CD14-positive monocyte (primary cell): ENCODE measurements around the gene ANAPC10. TPM values are rescaled to one million over a fixed set of nuclear protein-coding genes. Genes with fewer than 3 reads are reported as not detected.

Experiments
- DNase-seq, 3 donors: peaks; one replicate each; pipeline ENCODE4 v3.0.0-alpha.2; 2011 to 2022
- H2AFZ ChIP-seq: 2 replicates; pipeline ENCODE4 v1.6.0; 2012; ENCODE audit warnings: mild to moderate bottlenecking, low read depth, low read length, inconsistent platforms; ENCODE audit not compliant: insufficient read depth, poor library complexity, severe bottlenecking
- H3K27ac ChIP-seq, 2 donors: 1 replicate in 1 of 2; 2 replicates in 1 of 2; pipeline ENCODE4 v1.5.1; 2012 to 2013; ENCODE audit warnings: low read length in 2 of 2, control low read depth in 1 of 2, inconsistent platforms in 1 of 2, low read depth in 1 of 2, mild to moderate bottlenecking in 1 of 2
- H3K27me3 ChIP-seq, 2 donors: one replicate each; pipeline versions ENCODE4 v1.6.0 to v1.6.1; 2011 to 2013; ENCODE audit warnings: low read length in 2 of 2; ENCODE audit not compliant: control insufficient read depth in 2 of 2, insufficient read depth in 2 of 2
- H3K36me3 ChIP-seq, 2 donors: replicated peaks in 1 of 2; 1 replicate in 1 of 2; 2 replicates in 1 of 2; pipeline versions ENCODE4 v1.5.1 to v1.6.1; 2012 to 2013; ENCODE audit warnings: low read length in 2 of 2, control low read depth in 1 of 2, inconsistent platforms in 1 of 2, mild to moderate bottlenecking in 1 of 2; ENCODE audit not compliant: insufficient read depth in 2 of 2, control insufficient read depth in 1 of 2
- H3K4me1 ChIP-seq, 2 donors: 1 replicate in 1 of 2; 2 replicates in 1 of 2; pipeline versions ENCODE4 v1.5.1 to v1.6.1; 2012 to 2013; ENCODE audit warnings: low read length in 2 of 2, control low read depth in 1 of 2, inconsistent platforms in 1 of 2, mild to moderate bottlenecking in 1 of 2, moderate library complexity in 1 of 2; ENCODE audit not compliant: insufficient read depth in 2 of 2, control insufficient read depth in 1 of 2
- H3K4me2 ChIP-seq: replicated peaks from 2 replicates; pipeline ENCODE3; 2012; ENCODE audit warnings: low read length, moderate library complexity, mild to moderate bottlenecking; ENCODE audit not compliant: poor library complexity, severe bottlenecking; ENCODE audit errors: extremely low read depth
- H3K4me3 ChIP-seq, 3 experiments: fragments of 200-600 bp in 1 of 3; sonication (generic) in 1 of 3; replicated peaks in 1 of 3; 1 replicate in 2 of 3; 2 replicates in 1 of 3; pipeline ENCODE4 v1.5.1; 2011 to 2013; ENCODE audit warnings: low read length in 3 of 3, mild to moderate bottlenecking in 3 of 3, control low read depth in 2 of 3, low read depth in 2 of 3, inconsistent platforms in 1 of 3, moderate library complexity in 1 of 3
- H3K79me2 ChIP-seq: 2 replicates; pipeline ENCODE4 v1.6.0; 2012; ENCODE audit warnings: mild to moderate bottlenecking, control low read depth, inconsistent platforms, low read length, moderate library complexity; ENCODE audit not compliant: insufficient read depth
- H3K9ac ChIP-seq: 2 replicates; pipeline ENCODE4 v1.6.0; 2017; ENCODE audit warnings: low read length, mild to moderate bottlenecking; ENCODE audit not compliant: insufficient read depth, poor library complexity, severe bottlenecking
- H3K9me3 ChIP-seq, 2 donors: replicated peaks in 1 of 2; 1 replicate in 1 of 2; 2 replicates in 1 of 2; pipeline versions ENCODE4 v1.5.1 to v1.6.1; 2012 to 2013; ENCODE audit warnings: low read length in 2 of 2, control low read depth in 1 of 2; ENCODE audit not compliant: control insufficient read depth in 1 of 2, insufficient read depth in 1 of 2
- H4K20me1 ChIP-seq: 2 replicates; pipeline ENCODE4 v1.6.0; 2012; ENCODE audit warnings: mild to moderate bottlenecking, low read length, control low read depth, moderate library complexity; ENCODE audit not compliant: insufficient read depth
- H3K27ac Mint-ChIP-seq, 7 donors: one replicate each; pipeline ENCODE4 v1.8.0; 2020; ENCODE audit warnings: mild to moderate bottlenecking in 7 of 7, mixed read lengths in 7 of 7, moderate library complexity in 6 of 7, inconsistent platforms in 2 of 7
- H3K27me3 Mint-ChIP-seq, 3 donors: one replicate each; pipeline ENCODE4 v1.8.0; 2021 to 2022; ENCODE audit warnings: low read depth in 3 of 3, mild to moderate bottlenecking in 3 of 3, mixed read lengths in 3 of 3, moderate library complexity in 3 of 3, inconsistent platforms in 1 of 3
- H3K36me3 Mint-ChIP-seq, 2 donors: one replicate each; pipeline ENCODE4 v1.8.0; 2020; ENCODE audit warnings: mixed read lengths in 2 of 2, inconsistent platforms in 1 of 2, mild to moderate bottlenecking in 1 of 2
- H3K4me1 Mint-ChIP-seq: one replicate; pipeline ENCODE4 v1.8.0; 2020; ENCODE audit warnings: mild to moderate bottlenecking, mixed read lengths
- H3K4me3 Mint-ChIP-seq, 2 donors: one replicate each; pipeline ENCODE4 v1.8.0; 2020; ENCODE audit warnings: mild to moderate bottlenecking in 2 of 2, mixed read lengths in 2 of 2, moderate library complexity in 1 of 2
- H3K9me3 Mint-ChIP-seq, 7 donors: one replicate each; pipeline ENCODE4 v1.8.0; 2020 to 2022; ENCODE audit warnings: mixed read lengths in 7 of 7, mild to moderate bottlenecking in 6 of 7, moderate library complexity in 6 of 7, inconsistent platforms in 2 of 7
- CTCF ChIP-seq: fragments of 200-600 bp; IDR thresholded peaks from one replicate; pipeline ENCODE4 v1.8.0; 2022; ENCODE audit warnings: antibody characterized with exemption, mild to moderate bottlenecking
- WGBS: methylation state at CpG from one replicate; pipeline ENCODE4 v1.1.5; 2013; ENCODE audit warnings: missing lambda C conversion rate; ENCODE audit not compliant: insufficient coverage; 5-methylcytosine and 5-hydroxymethylcytosine counted together
- intact Hi-C, 2 donors: fragments of 100-400 bp; cut with micrococcal nuclease; formaldehyde crosslinking; loops; one replicate each; pipeline versions ENCODE4 v1.15.0 to v1.15.1; 2023
- polyA plus RNA-seq, 3 donors: library from polyadenylated mRNA; depleted of rRNA in 1 of 3; unstranded in 2 of 3; stranded (reverse) in 1 of 3; fragments of 300-500 nt in 2 of 3; fragments of >200 nt in 1 of 3; fragmentation: Illumina TruSeq in 2 of 3; gene quantifications; 1 replicate in 2 of 3; 2 replicates in 1 of 3; pipeline ENCODE4 v1.2.3, GENCODE V29; 2012 to 2021

Gene ANAPC10
- polyA plus RNA-seq, 3 donors: 11.1 to 25.4 (median 21.3) TPM

- Mint-ChIP-seq H3K4me3 (no peak overlapping the region), H3K36me3 (peaks cover 4 to 12% of the 10 kb centered on the region in 2 donors), H3K27me3 (peaks cover 0 to 2% (median 0%) of the 10 kb centered on the region in 3 donors), H3K27ac (peak overlapping the region in 1 of 7 donors; percentile 55), H3K9me3 (no peaks in the 10 kb centered on the region), H3K4me1 (peaks cover 6% of the 10 kb centered on the region)
- Histone ChIP-seq H3K9me3 (no peaks in the 10 kb centered on the region), H2AFZ (no peak overlapping the region), H3K27ac (no peak overlapping the region), H3K9ac (no peak overlapping the region), H4K20me1 (no peaks in the 10 kb centered on the region), H3K4me2 (no peak overlapping the region), H3K4me1 (peaks cover 0 to 5% of the 10 kb centered on the region in 2 donors), H3K4me3 (no peak overlapping the region), H3K27me3 (no peaks in the 10 kb centered on the region), H3K79me2 (no peaks in the 10 kb centered on the region), H3K36me3 (no peaks in the 10 kb centered on the region)
- 83% methylated on average over 1 of the region's 3 CpGs for WGBS
- no peak for TF ChIP-seq CTCF
- no peak for DNase-seq
- intact Hi-C loops: no loop called here
Observed at GRCh38 chr4:145044341-145044740, 53.7 kb downstream of the ANAPC10 start.

GRCh38 chr4:145043306-145043705 lies 54.7 kb downstream of the ANAPC10 start:
- Mint-ChIP-seq H3K4me3 (no peak overlapping the region), H3K9me3 (no peaks in the 10 kb centered on the region), H3K27me3 (peaks cover 0 to 2% (median 0%) of the 10 kb centered on the region in 3 donors), H3K4me1 (peaks cover 6% of the 10 kb centered on the region), H3K27ac (no peak overlapping the region), H3K36me3 (peaks cover 3 to 12% of the 10 kb centered on the region in 2 donors)
- H3K79me2 ChIP-seq: no peaks in the 10 kb centered on the region
- no peaks in the 10 kb centered on the region for H4K20me1 ChIP-seq
- no peak for DNase-seq
- H3K9ac ChIP-seq: no peak overlapping the region
- TF ChIP-seq CTCF: no peak
- no peaks in the 10 kb centered on the region for H3K9me3 ChIP-seq
- 90% methylated on average over 2 of the region's 3 CpGs for WGBS
- H2AFZ ChIP-seq: no peak overlapping the region
- H3K36me3 ChIP-seq: no peaks in the 10 kb centered on the region
- H3K27me3 ChIP-seq: no peaks in the 10 kb centered on the region
- no peak overlapping the region for H3K27ac ChIP-seq
- peaks cover 0 to 5% of the 10 kb centered on the region in 2 donors for H3K4me1 ChIP-seq
- H3K4me3 ChIP-seq: no peak overlapping the region
- no peak overlapping the region for H3K4me2 ChIP-seq
- intact Hi-C loops: no loop called here
